ENCODE data around the gene INO80.

DNA sequence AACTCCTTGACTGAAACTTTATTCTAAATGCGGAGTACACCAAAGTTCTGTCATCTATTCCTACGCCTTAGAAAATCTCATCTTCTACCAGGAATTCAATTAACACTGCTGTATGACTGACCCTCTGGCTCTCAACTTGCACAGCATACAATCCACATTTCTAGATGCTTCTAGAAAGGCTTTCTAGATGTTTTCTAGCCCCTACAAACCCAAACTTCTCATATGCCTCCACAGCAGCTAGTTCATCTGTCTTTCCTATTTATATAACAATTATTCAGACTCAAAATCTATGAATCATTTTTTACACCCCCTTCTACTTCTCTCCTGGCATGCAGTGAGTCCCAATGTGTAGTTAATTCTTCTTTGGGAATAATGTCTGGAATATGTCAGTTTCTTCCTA is 13.2 kb downstream of the INO80 start:
- TF ChIP-seq, protein P1, sequence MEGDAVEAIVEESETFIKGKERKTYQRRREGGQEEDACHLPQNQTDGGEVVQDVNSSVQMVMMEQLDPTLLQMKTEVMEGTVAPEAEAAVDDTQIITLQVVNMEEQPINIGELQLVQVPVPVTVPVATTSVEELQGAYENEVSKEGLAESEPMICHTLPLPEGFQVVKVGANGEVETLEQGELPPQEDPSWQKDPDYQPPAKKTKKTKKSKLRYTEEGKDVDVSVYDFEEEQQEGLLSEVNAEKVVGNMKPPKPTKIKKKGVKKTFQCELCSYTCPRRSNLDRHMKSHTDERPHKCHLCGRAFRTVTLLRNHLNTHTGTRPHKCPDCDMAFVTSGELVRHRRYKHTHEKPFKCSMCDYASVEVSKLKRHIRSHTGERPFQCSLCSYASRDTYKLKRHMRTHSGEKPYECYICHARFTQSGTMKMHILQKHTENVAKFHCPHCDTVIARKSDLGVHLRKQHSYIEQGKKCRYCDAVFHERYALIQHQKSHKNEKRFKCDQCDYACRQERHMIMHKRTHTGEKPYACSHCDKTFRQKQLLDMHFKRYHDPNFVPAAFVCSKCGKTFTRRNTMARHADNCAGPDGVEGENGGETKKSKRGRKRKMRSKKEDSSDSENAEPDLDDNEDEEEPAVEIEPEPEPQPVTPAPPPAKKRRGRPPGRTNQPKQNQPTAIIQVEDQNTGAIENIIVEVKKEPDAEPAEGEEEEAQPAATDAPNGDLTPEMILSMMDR (IDR thresholded peaks at IDR 0.05) = no peak
- TF ChIP-seq POLR2A (IDR thresholded peaks at IDR 0.05) = no peak
- TF ChIP-seq POLR2AphosphoS5 (IDR thresholded peaks at IDR 0.05; ENCODE audit: insufficient read depth in 1 of 2, low read depth in 1 of 2) = no peak

All from vagina (tissue), 2 donors.